Astrocyte (in vitro differentiated cells and primary cell): ENCODE results near the gene PHAF1.

Source experiments
- CTCF ChIP-seq: IDR thresholded peaks from 2 replicates; pipeline ENCODE4 v1.5.1; 2011; ENCODE audit warnings: low read depth, mild to moderate bottlenecking, inconsistent platforms, low read length, moderate library complexity; ENCODE audit not compliant: insufficient read depth
- EZH2 ChIP-seq: IDR thresholded peaks from 2 replicates; pipeline ENCODE4 v1.6.1; 2012; ENCODE audit warnings: mild to moderate bottlenecking, low read length, inconsistent platforms; ENCODE audit not compliant: insufficient read depth

GRCh38 chr16:67108489-67108888 is 1.3 kb upstream of the PHAF1 start:
- no peak for TF ChIP-seq CTCF
- TF ChIP-seq EZH2: no peak
